Brain microvascular endothelial cell (primary cell): Measurements from ENCODE around the gene RRP8.
A peak's percentile ranks its signal among the peaks of the same experiment; 100 is the strongest.

Source experiments
- DNase-seq: peaks from one replicate; pipeline ENCODE4 v3.0.0-alpha.2; 2020
- H3K27ac ChIP-seq: fragments of 250-450 bp; sonication (Bioruptor Pico); 2 replicates; pipeline ENCODE4 v1.5.1; 2020; ENCODE audit warnings: mild to moderate bottlenecking, moderate library complexity
- H3K27me3 ChIP-seq: fragments of 250-450 bp; sonication (Bioruptor Pico); replicated peaks from 2 replicates; pipeline ENCODE4 v1.5.1; 2020; ENCODE audit warnings: mild to moderate bottlenecking
- H3K36me3 ChIP-seq: fragments of 250-450 bp; sonication (Bioruptor Pico); replicated peaks from 2 replicates; pipeline ENCODE4 v1.5.1; 2020; ENCODE audit warnings: mild to moderate bottlenecking
- H3K4me3 ChIP-seq: 2 replicates; pipeline ENCODE4 v1.5.1; 2011; ENCODE audit warnings: low read depth, mild to moderate bottlenecking, control low read depth, low read length, moderate library complexity
- CTCF ChIP-seq: IDR thresholded peaks from 2 replicates; pipeline ENCODE4 v1.5.1; 2011; ENCODE audit warnings: low read depth, mild to moderate bottlenecking, moderate library complexity, low read length, control low read depth, inconsistent platforms; ENCODE audit errors: missing control alignments
- in situ Hi-C: cut with HindIII; loops from 2 replicates; pipeline ENCODE4 v1.10.0; 2017; ENCODE audit warnings: low sequenced_read_pairs, low pct_ligation_motif_present

The RRP8 gene

GRCh38 chr11:6603287-6604080 lies at the start of gene RRP8, which contains the start of gene ILK:
Gene RRP8, minus strand, starts transcription at chr11:6603616. Its CDS starts 114 bp downstream, at chr11:6603502.
Gene ILK, plus strand, starts transcription at chr11:6603774. Its CDS starts 498 bp downstream, at chr11:6604272.
- TF ChIP-seq CTCF = peak; percentile 38
- in situ Hi-C loops = no loop called here
- peaks cover 29% of the 10 kb centered on the region for H3K36me3 ChIP-seq
- peak within 1 kb of the TSS; percentile 55 for H3K27ac ChIP-seq
- peak within 1 kb of the TSS; percentile 97 for H3K4me3 ChIP-seq
- DNase-seq = peak; percentile 86
- H3K27me3 ChIP-seq = no peaks in the 10 kb centered on the region

- peaks cover 58% of the 10 kb centered on the region for H3K27me3 ChIP-seq
- DNase-seq = no peak
- H3K36me3 ChIP-seq = no peaks in the 10 kb centered on the region
- no peak overlapping the region for H3K4me3 ChIP-seq
- in situ Hi-C loops = no loop called here
- H3K27ac ChIP-seq = no peak overlapping the region
- no peak for TF ChIP-seq CTCF
Observed at GRCh38 chr11:6653097-6653496, 49.7 kb upstream of the RRP8 start.

- Histone ChIP-seq H3K4me3 (no peak overlapping the region), H3K27ac (no peak overlapping the region), H3K36me3 (no peaks in the 10 kb centered on the region), H3K27me3 (peaks cover 57% of the 10 kb centered on the region)
- in situ Hi-C loops = no loop called here
- DNase-seq = no peak
- no peak for TF ChIP-seq CTCF
Observed at GRCh38 chr11:6652182-6652581, 48.8 kb upstream of the RRP8 start.

- Histone ChIP-seq H3K27ac (no peak overlapping the region), H3K27me3 (peaks cover 47% of the 10 kb centered on the region), H3K4me3 (no peak overlapping the region), H3K36me3 (no peaks in the 10 kb centered on the region)
- no peak for TF ChIP-seq CTCF
- DNase-seq = no peak
- in situ Hi-C loops = no loop called here
Observed at GRCh38 chr11:6650980-6651379, 47.6 kb upstream of the RRP8 start.

GRCh38 chr11:6650104-6650503 lies 46.7 kb upstream of the RRP8 start:
- no peak for TF ChIP-seq CTCF
- no peak for DNase-seq
- in situ Hi-C loops = no loop called here
- Histone ChIP-seq H3K36me3 (no peaks in the 10 kb centered on the region), H3K4me3 (no peak overlapping the region), H3K27me3 (peaks cover 45% of the 10 kb centered on the region), H3K27ac (no peak overlapping the region)

GRCh38 chr11:6648501-6648900 lies 45.1 kb upstream of the RRP8 start:
- in situ Hi-C loops = no loop called here
- H3K27me3 ChIP-seq = peaks cover 36% of the 10 kb centered on the region

More at GRCh38 chr11:6648501-6648900, 45.1 kb upstream of the RRP8 start:
- DNase-seq = no peak
- Histone ChIP-seq H3K27ac (no peak overlapping the region), H3K4me3 (no peak overlapping the region), H3K36me3 (no peaks in the 10 kb centered on the region)
- no peak for TF ChIP-seq CTCF
